Lung (tissue), 12 donors: ENCODE data around the gene BMP8B. TPM values are rescaled to one million over a fixed set of nuclear protein-coding genes. Genes with fewer than 3 reads are reported as not detected.

ENCODE experiments used
- ATAC-seq: fragments of 200-7000 bp; cut with Tn5 transposase; one replicate; pipeline ENCODE4 v1.9.1; 2020; ENCODE audit warnings: moderate number of reproducible peaks; ENCODE audit not compliant: insufficient read depth, low FRiP score
- DNase-seq, 3 donors: peaks; one replicate each; pipeline ENCODE4 v3.0.0-alpha.2; 2013 to 2017
- H3K27ac ChIP-seq, 2 donors: one replicate each; pipeline ENCODE4 v1.5.1; 2013; ENCODE audit warnings: mild to moderate bottlenecking in 2 of 2, moderate library complexity in 2 of 2, control low read depth in 1 of 2, inconsistent platforms in 1 of 2, low read depth in 1 of 2, low read length in 1 of 2
- H3K27me3 ChIP-seq, 3 donors: one replicate each; pipeline ENCODE4 v1.5.1; 2013; ENCODE audit warnings: low read length in 2 of 3; ENCODE audit not compliant: control insufficient read depth in 3 of 3, insufficient read depth in 3 of 3
- H3K36me3 ChIP-seq, 4 donors: one replicate each; pipeline ENCODE4 v1.5.1; 2013; ENCODE audit warnings: low read length in 4 of 4, mild to moderate bottlenecking in 1 of 4, moderate library complexity in 1 of 4; ENCODE audit not compliant: control insufficient read depth in 4 of 4, insufficient read depth in 4 of 4
- H3K4me1 ChIP-seq, 5 donors: one replicate each; pipeline ENCODE4 v1.5.1; 2013; ENCODE audit warnings: low read length in 5 of 5, mild to moderate bottlenecking in 2 of 5, moderate library complexity in 1 of 5; ENCODE audit not compliant: control insufficient read depth in 5 of 5, insufficient read depth in 5 of 5
- H3K4me3 ChIP-seq: one replicate; pipeline ENCODE4 v1.5.1; 2013; ENCODE audit warnings: mild to moderate bottlenecking, control low read depth, moderate library complexity
- H3K9ac ChIP-seq, 2 donors: one replicate each; pipeline ENCODE4 v1.5.1; 2013; ENCODE audit warnings: low read length in 2 of 2, control low read depth in 1 of 2; ENCODE audit not compliant: insufficient read depth in 1 of 2
- H3K9me3 ChIP-seq, 4 donors: one replicate each; pipeline ENCODE4 v1.5.1; 2013; ENCODE audit warnings: low read length in 3 of 4, mild to moderate bottlenecking in 1 of 4, moderate library complexity in 1 of 4; ENCODE audit not compliant: control insufficient read depth in 4 of 4, insufficient read depth in 3 of 4
- WGBS, 2 donors: extraction: QIAGEN DNeasy Blood & Tissue Kit; methylation state at CpG; one replicate each; pipeline ENCODE4 v1.1.7; 2013; 5-methylcytosine and 5-hydroxymethylcytosine counted together
- polyA plus RNA-seq, 2 donors: library from polyadenylated mRNA; stranded (reverse); fragments of 200-250 nt; gene quantifications; one replicate each; pipeline ENCODE4 v1.2.1, GENCODE V29; 2013
- total RNA-seq, 2 donors: library from RNA; depleted of rRNA in 1 of 2; stranded (reverse); fragments of >200 nt in 1 of 2; gene quantifications; one replicate each; pipeline ENCODE4 v1.2.1, GENCODE V29; 2014 to 2021
- TF ChIP-seq, protein P1 (sequence below): IDR thresholded peaks from 2 replicates; pipeline ENCODE4 v1.5.1; 2012; ENCODE audit warnings: mild to moderate bottlenecking; ENCODE audit errors: control extremely low read depth, extremely low read depth
- donor health status: control.
- donor health status: control.
- donor health status: Bipolar disorder and iron deficiency.
- donor health status: healthy.
- donor health status: DM: yes; HTN: yes; CAD: no.

BMP8B gene
- total and polyA plus RNA-seq, 4 donors: 0.63 to 4.9 (median 0.90) TPM

DNA sequence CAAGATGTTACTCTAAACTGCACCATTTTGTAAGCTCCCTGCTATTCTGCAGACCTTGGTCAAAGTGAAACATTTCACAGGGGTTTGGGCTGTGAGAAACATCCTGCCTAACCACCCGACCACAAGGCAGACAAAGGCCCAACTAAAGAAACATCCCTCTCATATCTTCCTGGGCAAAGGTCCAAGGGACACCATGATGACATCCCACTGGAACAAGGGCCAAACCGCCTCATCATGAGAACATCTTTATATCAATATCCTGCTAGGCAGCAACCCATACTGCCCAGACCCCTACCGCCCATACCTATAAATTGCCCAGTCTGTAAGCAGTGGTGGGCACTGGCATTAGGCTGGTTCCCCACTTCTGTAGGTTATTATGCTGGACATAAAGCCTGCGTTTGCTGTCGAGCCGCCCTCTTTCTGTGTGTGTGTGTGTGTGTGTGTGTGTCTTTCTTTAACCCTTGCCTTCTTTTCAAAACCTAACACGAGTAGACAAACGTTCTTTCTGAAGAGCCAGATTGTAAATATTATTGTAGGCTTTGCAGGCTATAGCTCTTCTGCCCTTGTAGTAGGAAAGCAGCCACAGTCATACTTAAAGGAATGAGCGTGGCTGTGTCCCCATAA, 51.0 kb downstream of the BMP8B start:
- Histone ChIP-seq H3K4me3 (no peak overlapping the region), H3K36me3 (peaks cover 0 to 11% (median 7%) of the 10 kb centered on the region in 4 donors), H3K27ac (no peak overlapping the region), H3K27me3 (peaks cover 0 to 6% (median 0%) of the 10 kb centered on the region in 3 donors), H3K4me1 (peaks cover 4 to 13% (median 7%) of the 10 kb centered on the region in 5 donors), H3K9ac (no peak overlapping the region), H3K9me3 (no peaks in the 10 kb centered on the region)
- TF ChIP-seq, protein P1, sequence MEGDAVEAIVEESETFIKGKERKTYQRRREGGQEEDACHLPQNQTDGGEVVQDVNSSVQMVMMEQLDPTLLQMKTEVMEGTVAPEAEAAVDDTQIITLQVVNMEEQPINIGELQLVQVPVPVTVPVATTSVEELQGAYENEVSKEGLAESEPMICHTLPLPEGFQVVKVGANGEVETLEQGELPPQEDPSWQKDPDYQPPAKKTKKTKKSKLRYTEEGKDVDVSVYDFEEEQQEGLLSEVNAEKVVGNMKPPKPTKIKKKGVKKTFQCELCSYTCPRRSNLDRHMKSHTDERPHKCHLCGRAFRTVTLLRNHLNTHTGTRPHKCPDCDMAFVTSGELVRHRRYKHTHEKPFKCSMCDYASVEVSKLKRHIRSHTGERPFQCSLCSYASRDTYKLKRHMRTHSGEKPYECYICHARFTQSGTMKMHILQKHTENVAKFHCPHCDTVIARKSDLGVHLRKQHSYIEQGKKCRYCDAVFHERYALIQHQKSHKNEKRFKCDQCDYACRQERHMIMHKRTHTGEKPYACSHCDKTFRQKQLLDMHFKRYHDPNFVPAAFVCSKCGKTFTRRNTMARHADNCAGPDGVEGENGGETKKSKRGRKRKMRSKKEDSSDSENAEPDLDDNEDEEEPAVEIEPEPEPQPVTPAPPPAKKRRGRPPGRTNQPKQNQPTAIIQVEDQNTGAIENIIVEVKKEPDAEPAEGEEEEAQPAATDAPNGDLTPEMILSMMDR: no peak
- no peak for ATAC-seq
- 78 to 80% methylated on average over 9 of the region's 9 CpGs for WGBS, 2 donors
- DNase-seq: peak in 2 of 3 donors; percentile 20

DNA sequence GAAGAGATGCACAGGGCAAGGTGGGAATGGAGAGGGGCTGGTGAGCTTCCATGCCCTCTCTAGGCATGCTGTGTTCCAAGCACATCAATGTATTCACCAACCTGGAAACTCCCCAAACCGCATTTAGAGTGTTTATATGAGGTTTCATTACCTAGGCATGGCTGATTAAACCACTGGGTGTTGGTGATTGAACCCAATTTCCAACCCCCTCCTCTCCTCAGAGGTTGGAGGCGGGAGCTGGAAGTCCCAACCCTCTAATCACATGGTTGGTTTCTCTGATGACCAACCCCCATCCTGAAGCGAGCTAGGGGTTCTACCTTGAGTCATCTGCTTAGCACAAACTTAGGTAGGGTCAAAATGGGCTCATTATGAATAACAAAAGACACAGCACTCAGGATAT, 52.9 kb downstream of the BMP8B start:
- Histone ChIP-seq H3K9me3 (no peaks in the 10 kb centered on the region), H3K9ac (no peak overlapping the region), H3K36me3 (peaks cover 0 to 2% (median 0%) of the 10 kb centered on the region in 4 donors), H3K4me3 (no peak overlapping the region), H3K27ac (no peak overlapping the region), H3K27me3 (peaks cover 0 to 6% (median 0%) of the 10 kb centered on the region in 3 donors), H3K4me1 (peaks cover 4 to 13% (median 7%) of the 10 kb centered on the region in 5 donors)
- TF ChIP-seq, protein P1: no peak
- DNase-seq (no peak), ATAC-seq (no peak)
- WGBS, 2 donors: 73 to 84% methylated on average over 3 of the region's 3 CpGs

DNA sequence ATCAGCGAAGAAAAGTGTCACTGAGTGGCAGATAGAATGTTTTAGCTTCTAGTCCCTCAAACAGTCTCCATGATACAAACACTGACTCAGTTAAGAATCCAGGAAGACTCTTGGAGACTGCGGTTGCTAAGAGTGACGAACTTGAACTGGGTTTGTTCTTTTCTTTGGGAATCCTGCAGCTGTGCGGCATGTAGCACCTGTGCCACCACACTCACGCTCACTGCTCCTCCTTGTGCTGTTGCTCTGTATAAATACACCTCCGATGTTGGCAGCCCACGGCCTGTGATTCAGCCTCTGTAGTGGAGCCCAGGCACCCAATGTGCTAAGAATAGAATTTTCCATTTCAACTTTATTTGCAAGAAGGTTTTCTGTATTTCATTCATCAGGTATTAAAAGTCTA, 55.5 kb downstream of the BMP8B start:
- H3K27me3 ChIP-seq: peaks cover 0 to 11% (median 2%) of the 10 kb centered on the region in 3 donors
- H3K4me3 ChIP-seq: no peak overlapping the region
- WGBS, 2 donors: 56 to 72% methylated on average over 7 of the region's 7 CpGs
- no peak for ATAC-seq
- no peaks in the 10 kb centered on the region for H3K36me3 ChIP-seq
- H3K9ac ChIP-seq: no peak overlapping the region
- TF ChIP-seq, protein P1: no peak
- no peak for DNase-seq
- peaks cover 0 to 3% (median 0%) of the 10 kb centered on the region in 5 donors for H3K4me1 ChIP-seq
- no peaks in the 10 kb centered on the region for H3K9me3 ChIP-seq
- no peak overlapping the region for H3K27ac ChIP-seq
